Transverse colon (tissue), 4 donors: ENCODE data around the gene CCR2. TPM values are rescaled to one million over a fixed set of nuclear protein-coding genes. Genes with fewer than 3 reads are reported as not detected.

Source experiments
- DNase-seq: peaks from one replicate; pipeline ENCODE4 v3.0.0-alpha.2; 2019
- H3K27ac ChIP-seq, 4 donors: fragments of 200-600 bp; sonication (generic); 2 replicates each; pipeline ENCODE4 v1.5.1; 2016 to 2018; ENCODE audit warnings: inconsistent platforms in 4 of 4
- H3K27me3 ChIP-seq: fragments of 200-600 bp; sonication (generic); 2 replicates; pipeline ENCODE4 v1.5.1; 2017; ENCODE audit warnings: inconsistent platforms
- H3K36me3 ChIP-seq, 4 donors: fragments of 200-600 bp; sonication (generic); 2 replicates each; pipeline ENCODE4 v1.5.1; 2017 to 2019; ENCODE audit warnings: inconsistent platforms in 4 of 4
- H3K4me1 ChIP-seq, 4 donors: fragments of 200-600 bp; sonication (generic); 2 replicates each; pipeline ENCODE4 v1.5.1; 2017 to 2020; ENCODE audit warnings: inconsistent platforms in 4 of 4
- H3K4me3 ChIP-seq, 4 donors: fragments of 200-600 bp; sonication (generic); 1 replicate in 1 of 4; 2 replicates in 3 of 4; pipeline versions ENCODE4 v1.5.1 to v1.6.1; 2017 to 2019; ENCODE audit warnings: inconsistent platforms in 4 of 4
- H3K9me3 ChIP-seq, 2 donors: fragments of 200-600 bp; sonication (generic); 2 replicates each; pipeline ENCODE4 v1.5.1; 2017 to 2019; ENCODE audit warnings: inconsistent platforms in 2 of 2
- EP300 ChIP-seq: sonication (generic); formaldehyde crosslinking; IDR thresholded peaks from one replicate; pipeline ENCODE4 v1.6.1; 2017; ENCODE audit warnings: antibody characterized with exemption, low read depth
- POLR2A ChIP-seq: fragments of 450-650 bp; IDR thresholded peaks from one replicate; pipeline ENCODE4 v1.6.1; 2016; ENCODE audit warnings: antibody characterized with exemption, mild to moderate bottlenecking, moderate library complexity
- POLR2AphosphoS5 ChIP-seq, 3 donors: sonication (generic); formaldehyde crosslinking; IDR thresholded peaks; one replicate each; pipeline ENCODE4 v1.6.1; 2016; ENCODE audit warnings: antibody characterized with exemption in 3 of 3
- WGBS, 2 donors: methylation state at CpG; one replicate each; pipeline ENCODE4 v1.1.5; 2018; ENCODE audit warnings: low coverage in 1 of 2; 5-methylcytosine and 5-hydroxymethylcytosine counted together
- in situ Hi-C, 4 donors: fragments of 200-750 bp; cut with MboI; loops; one replicate each; pipeline versions ENCODE4 v1.15.0 to v1.15.1; 2017; ENCODE audit warnings: low sequenced_read_pairs in 3 of 4, low pct_ligation_motif_present in 1 of 4, low pct_unique_long_range_greater_than_20kb in 1 of 4
- intact Hi-C: fragments of 100-400 bp; cut with DNase I; formaldehyde crosslinking; loops from one replicate; pipeline ENCODE4 v1.15.1; 2023; ENCODE audit warnings: low total_unique reads
- total RNA-seq, 4 donors: library from RNA; depleted of rRNA; stranded (reverse); fragments of >200 nt; gene quantifications; one replicate each; pipeline ENCODE4 v1.1.0, GENCODE V29; 2016
- TF ChIP-seq, protein P1 (sequence below), 5 experiments: fragments of 200-600 bp in 3 of 5; fragments of 450-650 bp in 2 of 5; sonication (generic) in 3 of 5; IDR thresholded peaks; 1 replicate in 2 of 5; 2 replicates in 3 of 5; pipeline ENCODE4 v1.5.1; 2016 to 2017; ENCODE audit warnings: antibody characterized with exemption in 5 of 5, inconsistent platforms in 3 of 5, mild to moderate bottlenecking in 2 of 5, moderate library complexity in 1 of 5

Gene CCR2
- total RNA-seq, 4 donors from 2014 or later: 1.8 to 4.6 TPM; not detected in 2

DNA sequence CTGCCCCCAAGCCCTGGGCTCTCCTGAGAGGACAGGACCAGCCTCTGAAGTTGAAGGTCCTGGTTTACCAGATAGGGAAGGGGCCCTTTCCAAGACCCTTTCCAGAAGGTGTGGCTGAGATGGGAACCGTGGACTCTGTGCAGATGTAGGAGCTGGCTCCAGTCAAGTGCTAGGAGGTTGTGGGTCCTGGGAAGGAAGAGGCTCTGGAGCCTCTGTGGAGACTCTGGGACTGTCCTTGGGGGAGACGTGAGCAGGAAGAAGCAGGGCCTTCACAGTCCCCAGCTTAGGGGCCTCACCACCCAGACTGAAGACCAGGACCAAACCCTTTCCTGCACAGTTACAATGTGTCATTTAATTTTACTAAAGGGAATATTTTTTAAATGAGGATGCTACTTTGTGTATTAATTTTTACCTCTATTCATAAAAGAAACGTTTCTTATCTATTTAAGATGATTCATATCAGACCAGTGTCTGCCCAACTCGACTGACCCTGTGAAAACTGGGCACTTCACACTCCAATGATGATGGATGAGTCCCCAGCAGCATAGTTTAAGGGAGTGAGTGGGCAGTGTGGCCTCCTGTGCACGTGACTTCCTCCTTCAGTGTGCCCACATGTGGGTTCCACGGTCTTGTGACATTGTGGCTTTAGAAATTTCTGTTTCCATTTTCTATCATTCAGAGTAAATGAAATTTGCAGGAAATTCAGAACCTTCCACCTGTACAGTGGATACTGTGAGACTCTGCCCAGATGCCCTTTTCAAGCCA lies 42.0 kb downstream of the CCR2 start:
- Histone ChIP-seq H3K27ac (no peak overlapping the region), H3K9me3 (no peaks in the 10 kb centered on the region), H3K4me3 (no peak overlapping the region), H3K36me3 (no peaks in the 10 kb centered on the region), H3K27me3 (no peaks in the 10 kb centered on the region), H3K4me1 (no peaks in the 10 kb centered on the region)
- in situ Hi-C loops (loop anchor here in 1 of 4 donors (25.0 kb wide), 1 partner anchor 459 kb away; the partner anchor contains the start of gene CXCR6), intact Hi-C loops (no loop called here)
- TF ChIP-seq, protein P1, sequence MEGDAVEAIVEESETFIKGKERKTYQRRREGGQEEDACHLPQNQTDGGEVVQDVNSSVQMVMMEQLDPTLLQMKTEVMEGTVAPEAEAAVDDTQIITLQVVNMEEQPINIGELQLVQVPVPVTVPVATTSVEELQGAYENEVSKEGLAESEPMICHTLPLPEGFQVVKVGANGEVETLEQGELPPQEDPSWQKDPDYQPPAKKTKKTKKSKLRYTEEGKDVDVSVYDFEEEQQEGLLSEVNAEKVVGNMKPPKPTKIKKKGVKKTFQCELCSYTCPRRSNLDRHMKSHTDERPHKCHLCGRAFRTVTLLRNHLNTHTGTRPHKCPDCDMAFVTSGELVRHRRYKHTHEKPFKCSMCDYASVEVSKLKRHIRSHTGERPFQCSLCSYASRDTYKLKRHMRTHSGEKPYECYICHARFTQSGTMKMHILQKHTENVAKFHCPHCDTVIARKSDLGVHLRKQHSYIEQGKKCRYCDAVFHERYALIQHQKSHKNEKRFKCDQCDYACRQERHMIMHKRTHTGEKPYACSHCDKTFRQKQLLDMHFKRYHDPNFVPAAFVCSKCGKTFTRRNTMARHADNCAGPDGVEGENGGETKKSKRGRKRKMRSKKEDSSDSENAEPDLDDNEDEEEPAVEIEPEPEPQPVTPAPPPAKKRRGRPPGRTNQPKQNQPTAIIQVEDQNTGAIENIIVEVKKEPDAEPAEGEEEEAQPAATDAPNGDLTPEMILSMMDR (IDR thresholded peaks at IDR 0.05): no peak
- TF ChIP-seq POLR2A (no peak), POLR2AphosphoS5 (IDR thresholded peaks at IDR 0.05) (no peak), EP300 (no peak)
- no peak for DNase-seq
- 46 to 67% methylated on average over 4 to 6 of the region's 6 CpGs for WGBS, 2 donors

DNA sequence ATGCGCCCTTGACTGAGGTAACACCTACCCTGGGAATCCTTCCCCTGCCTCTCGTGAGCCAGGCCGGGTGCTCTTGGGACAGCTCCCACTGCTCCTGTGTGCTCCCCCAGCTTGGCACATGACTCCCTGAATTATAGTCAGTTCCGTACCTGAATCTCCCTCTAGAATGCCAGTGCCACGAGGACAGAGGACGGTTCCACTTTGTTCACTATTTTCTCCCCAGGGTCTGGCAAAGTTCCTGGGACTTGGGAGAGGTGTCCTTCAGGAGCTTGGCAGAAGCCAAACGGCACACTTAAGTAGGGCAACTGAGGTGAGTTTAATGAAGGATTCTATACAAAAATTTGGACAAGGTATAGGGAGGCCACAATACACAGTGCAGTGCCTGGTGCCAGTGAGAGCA lies 43.2 kb downstream of the CCR2 start:
- TF ChIP-seq EP300 (no peak), POLR2AphosphoS5 (IDR thresholded peaks at IDR 0.05) (no peak), POLR2A (no peak)
- TF ChIP-seq, protein P1 (IDR thresholded peaks at IDR 0.05): no peak
- no peak overlapping the region for H3K4me3 ChIP-seq
- WGBS, 2 donors: 98% methylated on average over 7 of the region's 7 CpGs; no CpG with 5 or more reads in 1 of the 2 donors
- H3K4me1 ChIP-seq: no peaks in the 10 kb centered on the region
- intact Hi-C loops (no loop called here), in situ Hi-C loops (loop anchor here in 1 of 4 donors (25.0 kb wide), 1 partner anchor 460 kb away; the partner anchor contains the start of gene CXCR6)
- no peaks in the 10 kb centered on the region for H3K36me3 ChIP-seq
- no peaks in the 10 kb centered on the region for H3K27me3 ChIP-seq
- no peak overlapping the region for H3K27ac ChIP-seq
- no peaks in the 10 kb centered on the region for H3K9me3 ChIP-seq
- no peak for DNase-seq

DNA sequence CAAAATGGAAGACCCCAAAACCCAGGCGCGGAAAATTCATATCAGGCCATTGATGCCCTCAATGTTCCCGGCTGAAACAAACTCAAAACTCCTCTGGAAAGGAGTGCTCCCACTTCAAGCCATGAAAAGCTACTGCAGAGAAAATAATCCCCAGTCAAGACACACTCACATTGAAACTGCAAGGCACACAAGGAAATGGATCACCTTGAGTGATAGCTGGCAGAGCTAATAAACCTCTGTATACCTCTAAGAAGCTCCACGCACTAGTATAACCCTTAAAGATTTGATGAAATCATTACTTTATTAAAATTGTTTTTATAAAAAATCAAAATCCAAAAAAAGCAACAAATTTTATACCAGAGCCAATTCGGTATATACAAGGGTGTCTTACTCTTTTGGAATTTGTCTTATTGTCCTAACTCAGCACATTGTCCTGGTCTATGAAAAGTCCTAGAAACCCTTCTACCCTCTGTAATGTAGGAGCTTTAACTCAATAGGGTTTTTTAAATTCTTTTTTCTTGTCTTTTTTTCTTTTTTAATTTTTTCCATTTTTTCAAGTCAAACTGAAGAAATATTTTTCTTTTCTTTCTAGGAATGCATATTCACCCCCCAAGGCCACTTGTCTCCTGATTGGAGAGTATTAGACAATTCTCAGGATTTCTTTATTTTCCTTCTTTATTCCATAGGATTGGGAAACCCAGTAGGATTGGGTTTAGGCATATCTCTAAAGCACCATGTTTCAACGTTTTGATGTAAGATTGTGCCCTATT lies 44.5 kb downstream of the CCR2 start:
- Histone ChIP-seq H3K36me3 (no peaks in the 10 kb centered on the region), H3K27ac (no peak overlapping the region), H3K4me3 (no peak overlapping the region), H3K27me3 (no peaks in the 10 kb centered on the region), H3K4me1 (no peaks in the 10 kb centered on the region), H3K9me3 (no peaks in the 10 kb centered on the region)
- TF ChIP-seq, protein P1 (IDR thresholded peaks at IDR 0.05): no peak
- TF ChIP-seq POLR2A (no peak), EP300 (no peak), POLR2AphosphoS5 (IDR thresholded peaks at IDR 0.05) (no peak)
- in situ Hi-C loops (loop anchor here in 1 of 4 donors (25.0 kb wide), 1 partner anchor 461 kb away; the partner anchor contains the start of gene CXCR6), intact Hi-C loops (no loop called here)
- DNase-seq: no peak
- WGBS, 2 donors: 81 to 93% methylated on average over 5 to 6 of the region's 6 CpGs

GRCh38 chr3:46399098-46399497 lies 45.2 kb downstream of the CCR2 start:
- in situ Hi-C loops: loop anchor here in 1 of 4 donors (25.0 kb wide), 1 partner anchor 462 kb away; the partner anchor contains the start of gene CXCR6

More at GRCh38 chr3:46399098-46399497, 45.2 kb downstream of the CCR2 start:
- DNase-seq: no peak
- Histone ChIP-seq H3K4me3 (no peak overlapping the region), H3K9me3 (no peaks in the 10 kb centered on the region), H3K27me3 (no peaks in the 10 kb centered on the region), H3K4me1 (no peaks in the 10 kb centered on the region), H3K27ac (no peak overlapping the region), H3K36me3 (no peaks in the 10 kb centered on the region)
- WGBS, 2 donors: 83% methylated on average over 1 to 2 of the region's 2 CpGs
- no peak for TF ChIP-seq POLR2A
- TF ChIP-seq, protein P1 (IDR thresholded peaks at IDR 0.05): no peak
- no peak for TF ChIP-seq POLR2AphosphoS5 (IDR thresholded peaks at IDR 0.05)
- TF ChIP-seq EP300: no peak
- intact Hi-C loops: no loop called here
